ENCODE data around the gene ST6GALNAC3.

Gene ST6GALNAC3

DNA sequence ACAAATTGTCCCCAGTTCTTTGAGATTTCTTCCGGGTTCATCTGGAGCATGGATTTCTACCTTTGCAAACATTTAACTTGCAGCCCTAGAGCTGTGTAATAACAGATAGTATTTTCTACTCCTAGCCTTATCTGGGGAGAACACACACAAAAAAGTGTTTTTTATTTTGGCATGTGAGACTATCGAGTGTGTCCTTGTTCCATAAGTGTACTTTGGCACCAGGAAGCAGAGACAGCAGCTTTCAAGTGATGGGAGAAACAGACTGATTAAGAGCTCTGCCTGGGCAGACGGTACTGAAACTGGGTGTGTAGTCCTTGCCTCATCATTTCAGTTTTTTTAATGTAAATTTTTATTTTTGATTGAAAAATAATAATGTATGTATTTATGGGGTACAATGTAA lies 297.4 kb downstream of the ST6GALNAC3 start:
- DNase-seq: no peak

DNA sequence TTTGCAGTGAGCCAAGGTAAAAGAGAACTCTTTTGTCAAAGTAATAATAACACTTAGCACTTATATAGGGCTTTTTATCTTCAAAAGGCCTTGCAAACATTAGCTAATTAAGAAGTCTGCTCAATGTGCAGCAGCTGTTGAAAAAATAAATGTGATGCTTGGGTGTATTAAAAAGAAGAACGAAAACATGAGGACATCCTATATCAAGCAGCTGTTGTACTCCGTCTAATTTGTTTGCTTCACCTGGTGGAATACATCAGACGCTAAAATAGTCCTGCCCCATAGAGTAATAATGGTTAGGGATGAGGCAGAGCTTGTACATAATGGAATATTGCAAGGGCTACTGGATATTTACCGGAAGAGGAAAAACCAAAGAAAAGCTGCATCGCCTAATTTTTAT lies 299.5 kb downstream of the ST6GALNAC3 start:
- DNase-seq: no peak

DNA sequence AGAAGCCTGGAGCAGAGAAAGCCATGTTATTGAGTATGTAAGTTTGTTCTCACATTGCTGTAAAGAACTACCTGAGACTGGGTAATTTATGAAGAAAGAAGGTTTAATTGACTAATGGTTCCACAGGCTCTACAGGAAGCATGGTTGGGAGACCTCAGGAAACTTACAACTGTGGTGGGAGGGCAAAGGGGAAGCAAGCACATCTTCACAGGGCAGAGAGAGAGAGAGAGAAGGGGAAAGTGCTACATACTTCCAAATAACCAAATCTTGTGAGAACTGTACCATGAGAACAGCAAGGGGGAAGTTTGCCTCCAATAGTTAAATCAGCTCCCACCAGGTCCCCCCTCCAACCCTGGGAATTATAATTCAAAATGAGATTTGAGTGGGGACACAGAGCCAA lies 302.7 kb downstream of the ST6GALNAC3 start:
- DNase-seq: no peak

DNA sequence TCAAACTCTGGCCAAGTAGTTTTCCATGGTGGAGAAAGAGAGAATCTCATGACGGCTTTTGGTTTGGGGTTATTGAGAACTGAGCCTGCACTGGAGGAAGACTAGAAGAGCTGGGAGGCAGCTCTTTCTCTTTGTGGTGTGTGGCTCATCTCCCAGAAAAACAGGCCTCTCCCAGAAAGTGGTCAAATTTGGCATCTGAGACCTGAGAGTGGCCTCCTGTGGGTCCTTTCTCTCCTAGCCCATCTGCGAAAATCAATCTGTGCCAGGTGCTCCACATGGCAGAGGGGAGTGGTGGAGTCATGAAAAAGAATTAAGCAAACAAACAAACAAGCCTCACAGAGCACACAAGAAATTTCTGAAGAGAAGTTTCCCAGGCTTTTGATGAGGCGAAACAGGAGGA lies 305.0 kb downstream of the ST6GALNAC3 start:
- DNase-seq: no peak

DNA sequence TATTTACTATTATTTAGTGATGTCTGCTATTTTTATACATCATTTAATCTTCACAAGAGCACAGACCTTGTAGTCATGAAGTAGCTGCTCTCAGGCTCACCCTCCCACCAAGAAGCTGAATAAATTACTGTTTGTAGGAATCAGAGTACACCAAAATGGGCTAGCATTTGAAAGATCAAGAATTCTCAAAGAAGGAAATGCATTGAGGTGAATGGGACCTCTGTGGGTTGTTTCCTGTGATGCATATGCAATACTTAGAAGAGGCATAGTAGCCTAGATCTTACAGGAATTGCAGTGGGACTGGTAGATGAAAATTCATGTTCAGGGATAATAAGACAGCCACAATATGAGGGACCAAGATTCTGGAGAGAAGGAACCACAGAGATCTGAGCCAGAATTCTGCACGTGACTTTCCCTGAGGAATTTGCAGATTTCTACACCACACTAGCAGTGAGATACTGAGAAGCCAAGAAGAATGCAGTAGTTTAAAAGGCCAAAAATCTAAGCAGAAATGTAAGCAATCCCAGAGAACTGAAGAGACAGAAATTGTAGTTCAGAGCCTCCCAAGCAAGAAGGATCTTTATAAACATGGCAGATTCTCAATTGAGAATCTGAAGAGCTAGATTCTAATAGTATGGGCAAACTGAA lies 307.0 kb downstream of the ST6GALNAC3 start:
- no peak for DNase-seq

DNA sequence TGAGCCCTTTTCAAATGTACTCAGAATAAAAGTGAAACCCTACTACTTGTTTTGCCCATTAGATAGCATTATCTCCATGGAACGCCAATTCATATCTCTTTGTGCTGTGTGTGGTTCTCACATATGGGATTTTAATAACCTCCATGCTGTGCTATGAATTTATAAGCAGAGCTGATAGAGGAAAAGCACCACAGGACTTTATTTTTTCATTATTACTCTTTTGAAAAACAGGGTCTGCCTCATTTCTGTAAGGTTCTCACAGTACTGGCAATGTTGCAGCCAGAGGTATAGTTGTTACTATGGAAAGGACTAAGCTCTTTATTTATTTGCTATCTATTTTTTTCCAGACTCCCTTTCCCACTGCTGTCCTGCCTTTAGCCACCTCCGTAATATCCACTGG lies 313.7 kb downstream of the ST6GALNAC3 start:
- no peak for DNase-seq

DNA sequence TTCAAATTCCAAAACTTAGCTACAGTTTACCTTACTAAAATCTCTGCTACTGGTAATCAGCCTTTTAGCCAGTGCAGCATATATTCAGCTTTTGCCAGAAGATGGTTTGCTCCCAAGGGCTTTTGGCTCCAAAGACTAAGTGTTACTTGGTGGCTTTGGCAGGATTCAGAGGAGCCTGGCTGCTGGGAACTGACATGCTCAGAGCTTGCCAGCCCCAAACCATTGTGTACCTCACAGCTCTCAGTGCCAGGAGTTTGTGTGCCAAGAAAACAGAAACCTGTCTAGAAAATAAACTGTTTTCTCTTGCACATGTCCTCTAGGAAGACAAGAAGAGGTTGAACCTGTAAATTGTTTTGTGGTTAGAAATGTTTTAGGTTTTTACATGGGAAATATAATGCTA lies 315.9 kb downstream of the ST6GALNAC3 start:
- no peak for DNase-seq

DNA sequence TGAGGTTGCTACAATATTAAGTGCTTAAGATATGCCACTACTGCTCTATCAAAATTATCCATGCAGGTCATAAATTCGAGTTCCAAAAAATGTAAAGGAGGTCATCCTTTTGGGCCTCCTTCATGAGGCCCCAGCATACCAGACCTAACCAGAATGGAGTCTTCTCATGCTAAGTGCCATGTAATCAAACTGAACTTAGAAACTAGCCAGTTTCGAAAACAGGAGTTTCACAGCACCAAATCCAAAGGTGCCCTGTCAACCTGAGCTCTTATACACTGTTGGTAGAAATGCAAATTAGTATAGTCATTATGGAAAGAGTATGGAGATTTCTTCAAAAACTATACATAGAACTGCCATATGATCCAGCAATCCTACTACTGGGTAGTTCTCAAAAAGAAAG lies 320.5 kb downstream of the ST6GALNAC3 start:
- DNase-seq: no peak

DNA sequence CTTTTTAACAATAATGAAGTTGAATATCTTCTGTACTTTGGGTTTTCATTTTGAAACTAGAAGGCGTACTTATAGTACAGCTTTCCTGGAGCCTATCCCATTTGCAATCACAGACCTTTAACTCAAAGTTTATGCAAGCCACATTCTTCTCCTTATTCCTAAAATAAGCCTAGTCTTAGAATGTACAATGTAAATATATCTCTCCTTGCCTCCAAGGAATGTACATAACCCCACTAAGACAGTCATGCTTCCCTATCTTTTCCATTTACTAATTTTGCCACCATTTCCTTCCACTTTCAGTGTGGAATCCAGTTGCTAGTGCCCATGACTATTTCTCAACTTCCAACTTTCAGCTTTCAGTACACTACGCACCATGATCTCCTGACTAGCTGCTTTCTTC lies 327.6 kb downstream of the ST6GALNAC3 start:
- DNase-seq: no peak

DNA sequence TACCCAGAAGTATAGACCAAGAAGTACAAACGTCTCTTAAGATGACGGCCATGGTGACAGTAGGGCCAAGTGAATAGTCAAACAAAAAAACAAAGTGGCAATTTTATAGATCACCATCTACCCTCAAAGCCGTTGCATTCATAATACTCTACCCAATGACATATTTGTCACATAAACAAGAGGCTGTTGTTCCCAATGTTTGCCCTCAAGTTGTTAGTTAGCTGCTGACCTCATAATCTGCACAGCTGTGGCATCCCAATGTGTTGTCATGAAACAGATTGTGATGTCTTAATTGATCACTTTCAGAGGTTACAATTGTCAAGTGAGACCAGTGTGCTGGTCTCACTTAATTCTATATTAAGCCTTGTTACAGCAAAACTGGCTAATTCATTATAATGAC lies 333.8 kb downstream of the ST6GALNAC3 start:
- DNase-seq: no peak

DNA sequence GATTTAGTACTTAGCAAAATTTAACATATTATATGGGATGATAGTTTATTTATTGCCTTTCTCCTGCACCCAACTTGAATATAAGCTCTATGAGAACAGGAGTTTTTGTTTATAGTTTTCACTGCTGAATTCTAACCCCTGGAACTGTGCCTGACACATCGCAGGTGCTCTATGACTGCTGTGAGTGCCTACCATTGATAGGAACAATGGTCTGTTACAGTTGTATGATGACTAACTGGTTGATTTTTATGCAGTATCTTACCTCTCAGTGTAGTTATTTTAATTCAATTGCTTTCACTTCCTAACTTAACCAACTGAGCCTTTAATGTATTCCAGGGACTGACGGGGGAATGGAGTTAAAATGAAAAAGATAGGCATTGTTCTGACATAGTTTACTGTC lies 336.0 kb downstream of the ST6GALNAC3 start:
- DNase-seq: no peak

DNA sequence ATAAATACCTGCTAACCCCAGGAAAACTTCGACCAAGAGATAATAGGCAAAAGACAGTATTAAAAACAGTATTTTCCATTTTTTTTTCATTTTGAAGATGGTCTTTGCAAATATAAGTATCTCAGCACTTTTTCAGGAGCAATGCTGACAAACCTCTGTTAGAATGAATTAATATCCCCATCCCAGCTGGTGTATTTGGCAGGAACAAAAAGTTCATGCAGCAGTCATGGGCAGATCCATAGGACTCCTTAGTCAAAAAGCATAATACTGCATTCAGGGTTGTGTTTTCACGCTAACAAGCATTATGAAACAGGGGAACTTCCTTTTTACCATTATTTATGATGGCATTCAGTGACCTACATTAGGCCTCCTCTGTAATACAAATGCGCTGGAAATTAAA lies 344.0 kb downstream of the ST6GALNAC3 start:
- no peak for DNase-seq

DNA sequence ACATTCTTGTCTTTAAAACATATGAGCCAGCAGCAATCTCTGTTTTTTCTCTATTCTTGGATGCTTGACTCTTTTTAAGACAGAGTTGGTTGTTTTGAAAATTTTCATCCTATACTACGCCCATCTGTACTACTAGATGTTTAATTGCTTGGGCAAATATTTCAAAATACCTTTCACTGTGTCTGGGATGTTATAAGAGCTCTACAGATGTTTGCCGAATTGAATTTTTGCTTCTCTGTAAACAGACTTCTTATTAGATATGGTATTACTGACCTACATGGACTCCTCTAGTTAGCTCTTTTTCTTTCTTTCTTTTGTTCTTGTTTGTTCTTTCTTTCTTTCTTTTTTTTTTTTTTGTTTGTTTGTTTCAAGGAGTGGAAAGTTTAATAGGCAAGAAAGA lies 345.1 kb downstream of the ST6GALNAC3 start:
- DNase-seq: no peak

DNA sequence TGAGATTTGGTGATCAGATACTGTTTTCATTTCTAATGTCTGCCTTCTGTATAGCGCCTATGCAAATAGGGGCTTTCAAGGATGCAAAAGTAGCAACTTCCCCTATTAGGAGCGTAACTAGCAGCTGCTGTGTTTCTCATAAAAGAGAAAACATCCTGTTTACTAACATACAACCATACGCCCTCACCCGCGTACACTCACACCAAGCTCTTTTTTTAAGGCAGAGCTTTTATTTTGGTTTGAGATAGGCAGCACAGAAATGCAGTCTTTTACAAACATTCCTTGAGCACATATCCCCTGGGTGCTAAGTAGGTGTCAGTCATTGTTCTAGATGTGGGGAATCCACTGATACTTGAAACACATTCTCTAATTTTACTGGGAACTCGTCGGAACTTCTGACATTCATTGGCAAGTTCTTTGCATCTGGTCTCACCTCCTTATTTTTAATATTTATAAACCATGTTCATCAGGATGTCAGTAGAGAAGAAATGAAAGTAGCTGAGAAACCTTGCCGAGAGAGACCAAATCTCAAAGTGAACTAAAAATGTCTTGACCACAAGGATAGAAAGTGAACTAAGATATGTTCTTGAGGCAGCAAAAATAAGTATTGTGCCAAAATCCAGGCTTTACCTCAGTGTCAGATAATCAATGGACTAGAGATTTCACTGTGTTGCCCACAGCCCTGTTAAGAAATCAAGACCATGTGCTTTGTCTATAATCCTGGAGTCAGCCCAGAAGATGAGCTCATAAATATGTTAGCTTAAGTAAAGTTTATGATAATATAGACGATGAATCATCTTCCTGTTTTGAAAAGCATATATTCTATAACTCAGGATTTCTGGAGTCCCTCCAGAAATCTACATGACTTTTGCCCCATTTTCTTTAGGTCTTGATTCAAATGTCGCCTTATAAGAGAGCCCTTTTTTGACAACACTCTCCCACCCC lies 350.9 kb downstream of the ST6GALNAC3 start:
- DNase-seq: no peak

DNA sequence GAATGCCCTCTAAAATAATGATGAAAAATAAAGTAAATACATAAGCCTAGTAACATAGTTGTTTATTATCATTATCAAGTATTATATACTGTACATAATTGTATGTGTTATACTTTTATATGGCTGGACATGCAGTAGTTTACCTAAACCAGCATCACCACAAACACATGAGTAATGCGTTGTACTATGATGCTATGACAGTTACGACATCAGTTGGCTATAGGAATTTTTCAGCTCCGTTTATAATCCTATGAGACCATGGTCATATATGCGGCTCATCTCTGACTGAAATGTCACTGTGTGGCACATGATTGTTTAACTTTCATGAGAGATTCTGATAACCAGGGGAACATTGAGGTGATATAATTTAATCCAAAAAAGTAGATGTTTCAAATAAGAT lies 352.1 kb downstream of the ST6GALNAC3 start:
- DNase-seq: no peak

DNA sequence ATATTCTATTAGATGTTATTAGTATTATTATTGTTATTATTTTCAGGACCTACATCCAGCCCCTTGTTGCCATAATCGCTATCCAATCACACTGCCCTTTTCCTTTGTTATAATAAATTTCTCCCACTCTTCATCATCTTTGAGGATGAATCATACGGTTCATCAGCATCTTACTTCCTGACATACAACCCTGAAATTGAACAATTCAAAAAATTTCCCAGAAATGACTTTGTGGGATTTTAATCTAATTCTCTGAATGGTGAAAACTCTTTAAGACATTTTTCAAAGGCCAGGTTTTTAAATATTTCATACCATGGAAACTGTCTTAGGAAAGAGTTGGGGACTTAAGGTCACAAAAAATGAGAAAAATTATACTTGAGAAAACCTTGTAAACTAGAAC lies 353.5 kb downstream of the ST6GALNAC3 start:
- no peak for DNase-seq

DNA sequence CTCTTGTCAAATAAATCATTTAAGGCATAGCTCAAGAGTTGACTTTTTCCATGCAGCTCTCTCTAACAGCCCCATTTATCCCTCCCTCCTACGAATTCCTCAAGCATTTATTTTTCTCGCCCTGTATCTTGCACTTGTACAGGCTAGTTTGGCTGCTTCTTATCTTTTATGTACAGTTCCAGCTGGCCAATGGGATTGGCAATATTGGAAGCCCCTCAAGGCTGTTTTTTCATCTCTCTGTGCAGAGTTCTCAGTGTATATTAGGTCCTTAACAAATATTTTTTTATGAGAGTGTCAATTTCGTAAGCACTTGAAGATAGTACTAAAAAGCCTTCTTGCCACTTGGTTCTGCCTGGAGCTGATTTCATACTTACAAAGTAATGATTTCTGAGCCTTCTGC lies 356.0 kb downstream of the ST6GALNAC3 start:
- no peak for DNase-seq

DNA sequence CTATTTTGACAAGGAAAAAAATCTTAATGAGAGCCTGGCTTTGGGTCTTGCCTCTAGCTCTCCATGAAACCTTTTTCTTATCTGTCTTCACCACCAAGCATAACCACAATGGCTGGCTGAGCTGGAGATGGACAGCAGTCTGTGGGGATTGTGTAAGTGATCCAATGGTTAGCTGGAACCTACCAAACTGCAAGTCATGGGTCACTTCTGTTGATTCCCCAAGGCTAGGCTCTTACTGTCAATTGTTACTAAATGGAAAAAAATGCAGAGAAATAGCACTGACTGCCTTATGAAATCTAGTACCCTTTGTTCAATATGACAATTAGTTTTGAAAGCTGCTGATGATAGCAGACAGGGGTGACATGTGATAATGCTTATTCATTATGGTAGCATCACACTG lies 359.0 kb downstream of the ST6GALNAC3 start:
- DNase-seq: no peak

DNA sequence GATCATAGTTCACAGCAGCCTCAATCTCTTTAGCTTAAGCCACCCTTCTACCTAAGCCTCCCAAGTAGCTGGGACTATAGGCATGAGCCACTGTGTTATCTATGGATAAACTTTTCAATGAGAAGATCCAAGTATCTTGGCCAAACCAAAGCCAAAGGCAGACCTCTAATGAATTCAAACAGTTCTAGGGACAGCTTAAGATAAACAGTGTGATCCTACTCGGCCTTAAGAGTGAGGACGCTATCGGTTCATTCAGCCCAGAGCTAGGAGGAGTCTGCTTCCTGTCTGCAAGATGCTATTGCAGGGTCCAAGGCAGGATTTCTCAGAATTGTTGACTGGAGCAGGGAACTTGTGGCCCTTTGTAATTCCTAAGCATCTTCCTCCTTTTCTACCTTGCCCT lies 368.7 kb downstream of the ST6GALNAC3 start:
- DNase-seq: no peak

DNA sequence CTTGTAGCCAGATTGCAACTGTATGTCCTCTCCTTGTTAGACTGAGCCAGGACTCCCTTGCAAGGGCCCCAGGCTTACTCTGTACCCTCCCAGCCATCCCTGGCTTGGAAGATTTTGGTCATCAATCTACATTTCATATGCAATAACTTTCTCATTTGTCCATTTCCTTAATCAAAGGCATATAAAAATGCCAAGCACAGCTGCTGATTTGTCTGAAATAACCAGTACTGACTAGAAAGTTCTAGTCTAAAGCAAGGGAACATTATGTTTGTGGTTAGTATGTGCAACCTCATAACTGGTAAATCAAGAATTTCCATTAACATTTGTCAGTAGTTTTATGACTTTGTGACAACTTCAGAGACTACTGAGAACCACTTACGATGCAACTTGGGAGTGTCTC lies 370.2 kb downstream of the ST6GALNAC3 start:
- no peak for DNase-seq

DNA sequence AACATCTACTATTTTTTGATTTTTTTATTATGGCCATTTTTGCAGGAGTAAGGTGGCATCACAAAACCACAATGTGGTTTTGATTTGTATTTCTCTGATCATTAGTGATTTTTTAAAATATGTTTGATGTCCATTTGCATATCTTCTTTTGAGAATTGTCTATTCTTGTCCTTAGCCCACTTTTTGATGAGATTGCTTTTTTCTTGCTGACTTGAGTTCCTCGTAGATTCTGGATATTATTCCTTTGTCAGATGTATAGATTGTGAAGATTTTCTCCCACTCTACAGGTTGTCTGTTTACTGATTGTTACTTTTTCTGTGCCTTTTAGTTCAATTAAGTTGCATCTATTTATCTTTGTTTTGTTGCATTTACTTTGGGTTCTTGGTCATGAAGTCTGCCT lies 375.7 kb downstream of the ST6GALNAC3 start:
- no peak for DNase-seq

DNA sequence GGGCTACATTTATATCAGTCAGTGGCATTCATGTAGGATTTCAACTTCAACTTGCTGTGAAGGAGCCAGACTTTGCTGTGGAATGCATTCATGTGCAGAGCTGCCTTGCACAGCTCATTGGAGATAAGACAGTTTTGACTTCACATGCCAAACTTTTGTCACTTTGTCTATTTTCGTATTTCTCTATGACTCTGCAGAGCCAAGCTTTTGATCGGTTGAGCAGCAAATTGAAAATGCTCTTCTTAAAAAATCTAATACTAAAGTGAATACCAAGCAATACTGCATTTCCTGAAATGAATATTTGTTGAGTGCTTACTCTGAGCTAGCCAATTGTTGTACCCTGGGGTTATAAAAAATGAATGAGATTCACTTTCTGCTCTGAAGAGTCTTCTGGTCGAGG lies 388.7 kb downstream of the ST6GALNAC3 start:
- no peak for DNase-seq

DNA sequence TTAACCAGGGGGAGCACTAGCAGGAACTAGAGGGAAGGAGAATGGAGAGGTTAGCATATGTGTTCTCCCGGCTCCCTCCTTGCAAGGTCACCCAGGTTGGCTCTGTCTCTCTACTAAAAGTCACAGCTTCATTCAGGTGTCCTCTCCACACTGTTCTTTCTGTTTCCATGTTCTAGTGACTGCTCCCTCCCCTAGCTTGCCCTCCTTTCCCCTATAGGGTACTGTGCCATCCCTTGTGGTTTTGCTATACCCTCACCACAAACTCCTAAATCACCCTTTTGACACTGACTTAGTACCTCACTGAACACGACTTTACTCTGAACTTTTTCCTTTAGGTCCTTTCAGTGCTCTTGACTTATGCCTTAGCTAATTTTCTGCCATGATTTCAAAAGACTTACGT lies 389.3 kb downstream of the ST6GALNAC3 start:
- no peak for DNase-seq

DNA sequence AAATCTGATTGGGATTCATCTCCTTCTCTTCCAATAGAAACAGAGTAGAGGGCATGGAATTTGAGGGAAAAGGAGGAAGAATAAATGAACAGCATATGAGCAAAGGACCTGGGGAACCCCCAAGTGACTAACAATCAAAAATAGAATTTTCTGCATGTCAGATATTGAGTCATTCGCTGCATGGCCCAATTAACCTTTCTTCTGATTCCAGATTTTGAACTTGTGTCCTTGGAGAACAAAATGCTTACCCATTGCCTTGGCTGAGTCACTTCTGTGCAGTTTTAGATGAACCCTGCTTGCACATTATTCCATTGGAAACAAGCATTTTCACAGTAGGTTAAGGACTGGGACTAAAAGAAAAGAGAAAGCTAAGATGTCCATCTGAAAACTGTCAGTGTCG lies 390.5 kb downstream of the ST6GALNAC3 start:
- peak; percentile 25 for DNase-seq

DNA sequence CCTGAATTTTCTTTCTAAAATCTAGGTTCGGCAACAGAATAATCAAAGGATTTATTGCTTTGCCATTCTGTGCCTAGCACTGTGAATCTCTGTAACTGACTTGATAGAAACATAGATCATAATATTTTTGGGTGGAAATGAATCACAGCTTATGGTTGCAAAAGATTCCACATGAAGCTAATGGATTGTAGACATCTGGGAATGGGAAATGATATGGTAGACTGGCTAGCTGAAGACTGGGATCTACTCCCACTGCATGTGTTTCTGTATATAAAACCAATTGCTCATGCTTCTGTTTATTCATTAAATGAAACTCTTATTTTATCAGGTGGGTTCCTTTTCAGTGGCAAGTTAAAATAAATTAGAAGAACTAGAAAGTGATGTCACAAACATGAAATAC lies 395.6 kb downstream of the ST6GALNAC3 start:
- DNase-seq: no peak

All from T1000 (cell line).